HepG2 (cell line): ENCODE measurements around the gene KIF13A. TPM values are rescaled to one million over a fixed set of nuclear protein-coding genes. Genes with fewer than 3 reads are reported as not detected.

Experiments used
- ATAC-seq: fragments of 200-7000 bp; cut with Tn5 transposase; 3 replicates; pipeline ENCODE4 v1.9.1; 2020; ENCODE audit warnings: mild to moderate bottlenecking, moderate library complexity
- BruUV-seq: library from RNA; stranded (reverse); fragments of 400-500 nt; replicated peaks from 2 replicates; lab custom pipeline; 2021; lab: Mats Ljungman, UMichigan
- CTCF ChIA-PET: fragments of 300-600 bp; formaldehyde crosslinking; extraction: SDS; loops from one replicate; lab custom pipeline; 2021; ENCODE audit warnings: low total read pairs, inconsistent platforms, low intra/inter-chr PET ratio; lab: Yijun Ruan, JAX
- POLR2A ChIA-PET: fragments of 350-600 bp; sonication (Branson Sonifier 250); formaldehyde crosslinking; loops from one replicate; lab custom pipeline; 2020; ENCODE audit warnings: antibody characterized with exemption, inconsistent platforms; lab: Yijun Ruan, JAX
- DNase-seq: peaks from one replicate; pipeline ENCODE4 v3.0.0-alpha.2; 2015; ENCODE audit warnings: low spot score
- FAIRE-seq: peaks from 3 replicates; lab custom pipeline; 2011; peaks lifted over from hg19 to GRCh38; lab: Jason Lieb, UNC
- H2AFZ ChIP-seq: one replicate; pipeline ENCODE4 v1.6.1; 2011; ENCODE audit warnings: low read length, inconsistent platforms
- H3K27ac ChIP-seq: fragments of 300-600 bp; 3 replicates; pipeline ENCODE4 v1.8.0; 2011; ENCODE audit warnings: mixed run types, mild to moderate bottlenecking, mixed read lengths, low read length, inconsistent platforms; ENCODE audit not compliant: insufficient read depth; ENCODE audit errors: extremely low read length
- H3K27me3 ChIP-seq, 2 experiments: fragments of 200-600 bp in 1 of 2; 2 replicates in 1 of 2; 3 replicates in 1 of 2; pipeline versions ENCODE4 v1.6.0 to v1.8.0; 2011; ENCODE audit warnings: low read length in 2 of 2, mild to moderate bottlenecking in 2 of 2, moderate library complexity in 2 of 2, inconsistent platforms in 1 of 2; ENCODE audit not compliant: insufficient read depth in 2 of 2, control insufficient read depth in 1 of 2
- H3K36me3 ChIP-seq, 2 experiments: fragments of 200-600 bp in 1 of 2; replicated peaks in 1 of 2; 2 replicates in 1 of 2; 3 replicates in 1 of 2; pipeline versions ENCODE4 v1.5.1 to v1.8.0; 2011; ENCODE audit warnings: low read length in 2 of 2, inconsistent platforms in 1 of 2; ENCODE audit not compliant: insufficient read depth in 2 of 2, control insufficient read depth in 1 of 2
- H3K4me1 ChIP-seq: 2 replicates; pipeline ENCODE4 v1.5.1; 2012; ENCODE audit warnings: low read length, inconsistent platforms; ENCODE audit not compliant: insufficient read depth
- H3K4me2 ChIP-seq: 2 replicates; pipeline ENCODE4 v1.6.0; 2011; ENCODE audit warnings: low read depth, low read length, inconsistent platforms
- H3K4me3 ChIP-seq, 3 experiments: fragments of 200-600 bp in 1 of 3; sonication (generic), shearing (Covaris generic) in 1 of 3; replicated peaks in 1 of 3; 2 replicates each; pipeline ENCODE4 v1.5.1; 2011 to 2016; ENCODE audit warnings: low read length in 3 of 3, inconsistent platforms in 2 of 3, low read depth in 2 of 3, mild to moderate bottlenecking in 2 of 3, control low read depth in 1 of 3, mixed read lengths in 1 of 3; ENCODE audit not compliant: insufficient read depth in 1 of 3
- H3K79me2 ChIP-seq: one replicate; pipeline ENCODE4 v1.6.1; 2011; ENCODE audit warnings: low read length, inconsistent platforms; ENCODE audit not compliant: insufficient read depth
- H3K9ac ChIP-seq: 2 replicates; pipeline ENCODE4 v1.6.0; 2011; ENCODE audit warnings: mild to moderate bottlenecking, low read depth, low read length, inconsistent platforms; ENCODE audit not compliant: insufficient read depth
- H3K9me3 ChIP-seq: 2 replicates; pipeline ENCODE4 v1.5.1; 2012; ENCODE audit warnings: mild to moderate bottlenecking, low read length
- H4K20me1 ChIP-seq: 2 replicates; pipeline ENCODE4 v1.6.0; 2011; ENCODE audit warnings: inconsistent platforms, mild to moderate bottlenecking, low read length, moderate library complexity; ENCODE audit not compliant: insufficient read depth
- ADNP ChIP-seq: sonication (generic); formaldehyde crosslinking; IDR thresholded peaks from 2 replicates; pipeline ENCODE4 v1.4.0; 2020; ENCODE audit warnings: missing genetic modification reagents
- ATF1 ChIP-seq: IDR thresholded peaks from 2 replicates; pipeline ENCODE4 v1.6.1; 2016; ENCODE audit warnings: mild to moderate bottlenecking, control low read depth
- CBX2 ChIP-seq, 2 experiments: fragments of 200-600 bp in 1 of 2; sonication (generic); formaldehyde crosslinking in 1 of 2; IDR thresholded peaks; 2 replicates each; pipeline versions ENCODE4 v1.7.0 to v1.8.1; 2018 to 2022; ENCODE audit warnings: low read depth in 2 of 2, low read length in 1 of 2, mild to moderate bottlenecking in 1 of 2, missing genetic modification reagents in 1 of 2
- CENPT ChIP-seq: sonication (generic); formaldehyde crosslinking; IDR thresholded peaks from 2 replicates; pipeline ENCODE4 v1.8.0; 2022; ENCODE audit warnings: low read depth, mild to moderate bottlenecking, moderate library complexity, missing genetic modification reagents
- FOXK2 ChIP-seq: fragments of 450-650 bp; IDR thresholded peaks from 2 replicates; pipeline ENCODE4 v1.6.1; 2016
- MIER2 ChIP-seq: IDR thresholded peaks from 2 replicates; pipeline ENCODE4 v1.6.1; 2016; ENCODE audit warnings: missing biosample characterization, missing genetic modification reagents
- PCBP1 ChIP-seq: fragments of 200-400 bp; formaldehyde crosslinking; IDR thresholded peaks from 2 replicates; pipeline ENCODE4 v1.6.1; 2017; ENCODE audit warnings: mild to moderate bottlenecking, low read depth, low read length, borderline replicate concordance
- PRPF4 ChIP-seq: fragments of 200-400 bp; formaldehyde crosslinking; IDR thresholded peaks from 2 replicates; pipeline ENCODE4 v1.6.1; 2016; ENCODE audit warnings: low read length, low read depth; ENCODE audit not compliant: poor library complexity, severe bottlenecking
- SIX4 ChIP-seq: sonication (generic); formaldehyde crosslinking; IDR thresholded peaks from 2 replicates; pipeline ENCODE4 v1.4.0; 2020; ENCODE audit warnings: missing genetic modification reagents
- ZNF20 ChIP-seq: sonication (generic); formaldehyde crosslinking; IDR thresholded peaks from 2 replicates; pipeline ENCODE4 v1.4.0; 2020; ENCODE audit warnings: mild to moderate bottlenecking, moderate library complexity, missing genetic modification reagents
- ZNF230 ChIP-seq: sonication (generic); formaldehyde crosslinking; IDR thresholded peaks from 2 replicates; pipeline ENCODE4 v1.4.0; 2020; ENCODE audit warnings: mild to moderate bottlenecking, missing genetic modification reagents
- ZNF292 ChIP-seq: sonication (generic); formaldehyde crosslinking; IDR thresholded peaks from 2 replicates; pipeline ENCODE4 v1.8.1; 2022; ENCODE audit warnings: mild to moderate bottlenecking, low read depth, missing genetic modification reagents, borderline replicate concordance
- ZNF335 ChIP-seq: sonication (generic); formaldehyde crosslinking; IDR thresholded peaks from 2 replicates; pipeline ENCODE4 v1.4.0; 2020; ENCODE audit warnings: missing genetic modification reagents
- ZNF746 ChIP-seq: sonication (generic); formaldehyde crosslinking; IDR thresholded peaks from 2 replicates; pipeline ENCODE4 v1.8.0; 2022; ENCODE audit warnings: mild to moderate bottlenecking, missing genetic modification reagents
- WGBS: methylation state at CpG from one replicate; pipeline ENCODE4 v1.1.6; 2017; ENCODE audit warnings: low lambda C conversion rate; 5-methylcytosine and 5-hydroxymethylcytosine counted together
- in situ Hi-C: cut with HindIII; loops from 2 replicates; pipeline ENCODE4 v1.10.0; 2017; ENCODE audit warnings: low pct_unique_long_range_greater_than_20kb; ENCODE audit not compliant: extremely low pct_ligation_motif_present
- intact Hi-C: fragments of 100-400 bp; cut with micrococcal nuclease; formaldehyde crosslinking; loops from one replicate; pipeline ENCODE4 v1.10.0; 2022; ENCODE audit not compliant: unreplicated experiment
- polyA plus RNA-seq, 8 experiments: library from polyadenylated mRNA; depleted of rRNA in 3 of 8; stranded (reverse) in 7 of 8; unstranded in 1 of 8; fragments of >200 nt; fragmentation: Illumina TruSeq in 4 of 8; extraction: Trizol in 4 of 8; gene quantifications; 2 replicates each; pipeline versions ENCODE4 v1.2.1 to v1.2.3, GENCODE V29; 2011 to 2016; ENCODE audit warnings: low read depth in 4 of 8, missing spikeins in 1 of 8, mixed read lengths in 1 of 8; ENCODE audit not compliant: insufficient read depth in 1 of 8
- total RNA-seq, 5 experiments: library from RNA; depleted of rRNA; stranded (reverse); fragments of >200 nt; fragmentation: Illumina TruSeq; extraction: Trizol; gene quantifications; 2 replicates each; pipeline ENCODE4 v1.2.3, GENCODE V29; 2016; ENCODE audit warnings: low read depth in 1 of 5
- TF ChIP-seq, protein P1 (sequence below): sonication (generic); formaldehyde crosslinking; conservative IDR thresholded peaks from 2 replicates; pipeline ENCODE4 v1.5.0; 2020; ENCODE audit warnings: missing genetic modification reagents
- TF ChIP-seq, protein P2 (sequence below): sonication (generic); formaldehyde crosslinking; conservative IDR thresholded peaks from 2 replicates; pipeline ENCODE4 v1.8.0; 2022; ENCODE audit warnings: mild to moderate bottlenecking, moderate library complexity, missing genetic modification reagents
- TF ChIP-seq, protein P3 (sequence below): IDR thresholded peaks from 2 replicates; pipeline ENCODE4 v1.6.1; 2016; ENCODE audit warnings: control low read depth
- TF ChIP-seq, protein P4 (sequence below): sonication (generic); formaldehyde crosslinking; IDR thresholded peaks from 2 replicates; pipeline ENCODE4 v1.5.0; 2020; ENCODE audit warnings: mild to moderate bottlenecking, missing genetic modification reagents

The KIF13A gene
- total and polyA plus RNA-seq, 2 of the 13 experiments (the other 11 are each of a cell fraction or from before 2014, with no cell fraction given): 21.1 to 37.2 TPM

DNA sequence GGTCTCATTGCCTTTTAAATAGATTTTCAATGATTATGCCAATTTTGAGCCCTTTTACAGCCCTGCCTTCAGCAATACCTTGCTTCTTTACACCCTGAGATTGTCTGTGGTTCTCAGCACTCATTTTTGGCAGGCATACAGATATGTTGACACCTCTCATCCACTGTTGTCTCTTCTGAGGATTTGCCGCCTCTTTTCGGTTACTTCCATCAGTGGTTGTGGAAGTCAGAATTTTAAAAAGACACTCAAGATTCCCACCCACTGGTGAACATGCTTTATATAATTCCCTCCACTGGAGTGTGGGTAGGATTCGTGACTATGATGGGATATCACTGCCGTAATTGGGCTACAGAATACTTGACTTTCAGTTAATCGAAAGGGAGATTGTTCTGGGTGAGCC is 37.4 kb upstream of the KIF13A start:
- Histone ChIP-seq H2AFZ (no peak overlapping the region), H3K27me3 (no peaks in the 10 kb centered on the region; a peak in 2 of 5 replicates), H3K4me2 (no peak overlapping the region), H4K20me1 (no peaks in the 10 kb centered on the region), H3K4me1 (peaks cover 21% of the 10 kb centered on the region), H3K4me3 (no peak overlapping the region), H3K9me3 (no peaks in the 10 kb centered on the region), H3K27ac (no peak overlapping the region), H3K79me2 (no peaks in the 10 kb centered on the region), H3K36me3 (no peaks in the 10 kb centered on the region), H3K9ac (no peak overlapping the region)
- TF ChIP-seq CENPT (CRISPR knock-in tag) (no peak), MIER2 (CRISPR knock-in tag) (no peak), ATF1 (CRISPR knock-in tag) (no peak), FOXK2 (no peak), ADNP (CRISPR knock-in tag) (no peak), ZNF335 (CRISPR knock-in tag) (no peak), SIX4 (no peak), CBX2 (IDR thresholded peaks at IDR 0.05; ENCODE audit: low read depth, low read length) (no peak), CBX2 (CRISPR knock-in tag; IDR thresholded peaks at IDR 0.05; ENCODE audit: low read depth) (no peak), ZNF746 (CRISPR knock-in tag) (no peak), ZNF230 (CRISPR knock-in tag) (no peak), PCBP1 (no peak), ZNF292 (CRISPR knock-in tag) (no peak), ZNF20 (no peak), PRPF4 (no peak)
- TF ChIP-seq, protein P1, sequence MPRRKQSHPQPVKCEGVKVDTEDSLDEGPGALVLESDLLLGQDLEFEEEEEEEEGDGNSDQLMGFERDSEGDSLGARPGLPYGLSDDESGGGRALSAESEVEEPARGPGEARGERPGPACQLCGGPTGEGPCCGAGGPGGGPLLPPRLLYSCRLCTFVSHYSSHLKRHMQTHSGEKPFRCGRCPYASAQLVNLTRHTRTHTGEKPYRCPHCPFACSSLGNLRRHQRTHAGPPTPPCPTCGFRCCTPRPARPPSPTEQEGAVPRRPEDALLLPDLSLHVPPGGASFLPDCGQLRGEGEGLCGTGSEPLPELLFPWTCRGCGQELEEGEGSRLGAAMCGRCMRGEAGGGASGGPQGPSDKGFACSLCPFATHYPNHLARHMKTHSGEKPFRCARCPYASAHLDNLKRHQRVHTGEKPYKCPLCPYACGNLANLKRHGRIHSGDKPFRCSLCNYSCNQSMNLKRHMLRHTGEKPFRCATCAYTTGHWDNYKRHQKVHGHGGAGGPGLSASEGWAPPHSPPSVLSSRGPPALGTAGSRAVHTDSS (CRISPR knock-in tag): no peak
- TF ChIP-seq, protein P2, sequence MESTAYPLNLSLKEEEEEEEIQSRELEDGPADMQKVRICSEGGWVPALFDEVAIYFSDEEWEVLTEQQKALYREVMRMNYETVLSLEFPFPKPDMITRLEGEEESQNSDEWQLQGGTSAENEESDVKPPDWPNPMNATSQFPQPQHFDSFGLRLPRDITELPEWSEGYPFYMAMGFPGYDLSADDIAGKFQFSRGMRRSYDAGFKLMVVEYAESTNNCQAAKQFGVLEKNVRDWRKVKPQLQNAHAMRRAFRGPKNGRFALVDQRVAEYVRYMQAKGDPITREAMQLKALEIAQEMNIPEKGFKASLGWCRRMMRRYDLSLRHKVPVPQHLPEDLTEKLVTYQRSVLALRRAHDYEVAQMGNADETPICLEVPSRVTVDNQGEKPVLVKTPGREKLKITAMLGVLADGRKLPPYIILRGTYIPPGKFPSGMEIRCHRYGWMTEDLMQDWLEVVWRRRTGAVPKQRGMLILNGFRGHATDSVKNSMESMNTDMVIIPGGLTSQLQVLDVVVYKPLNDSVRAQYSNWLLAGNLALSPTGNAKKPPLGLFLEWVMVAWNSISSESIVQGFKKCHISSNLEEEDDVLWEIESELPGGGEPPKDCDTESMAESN (CRISPR knock-in tag): no peak
- TF ChIP-seq, protein P3, sequence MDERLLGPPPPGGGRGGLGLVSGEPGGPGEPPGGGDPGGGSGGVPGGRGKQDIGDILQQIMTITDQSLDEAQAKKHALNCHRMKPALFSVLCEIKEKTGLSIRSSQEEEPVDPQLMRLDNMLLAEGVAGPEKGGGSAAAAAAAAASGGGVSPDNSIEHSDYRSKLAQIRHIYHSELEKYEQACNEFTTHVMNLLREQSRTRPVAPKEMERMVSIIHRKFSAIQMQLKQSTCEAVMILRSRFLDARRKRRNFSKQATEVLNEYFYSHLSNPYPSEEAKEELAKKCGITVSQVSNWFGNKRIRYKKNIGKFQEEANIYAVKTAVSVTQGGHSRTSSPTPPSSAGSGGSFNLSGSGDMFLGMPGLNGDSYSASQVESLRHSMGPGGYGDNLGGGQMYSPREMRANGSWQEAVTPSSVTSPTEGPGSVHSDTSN (CRISPR knock-in tag): no peak
- TF ChIP-seq, protein P4, sequence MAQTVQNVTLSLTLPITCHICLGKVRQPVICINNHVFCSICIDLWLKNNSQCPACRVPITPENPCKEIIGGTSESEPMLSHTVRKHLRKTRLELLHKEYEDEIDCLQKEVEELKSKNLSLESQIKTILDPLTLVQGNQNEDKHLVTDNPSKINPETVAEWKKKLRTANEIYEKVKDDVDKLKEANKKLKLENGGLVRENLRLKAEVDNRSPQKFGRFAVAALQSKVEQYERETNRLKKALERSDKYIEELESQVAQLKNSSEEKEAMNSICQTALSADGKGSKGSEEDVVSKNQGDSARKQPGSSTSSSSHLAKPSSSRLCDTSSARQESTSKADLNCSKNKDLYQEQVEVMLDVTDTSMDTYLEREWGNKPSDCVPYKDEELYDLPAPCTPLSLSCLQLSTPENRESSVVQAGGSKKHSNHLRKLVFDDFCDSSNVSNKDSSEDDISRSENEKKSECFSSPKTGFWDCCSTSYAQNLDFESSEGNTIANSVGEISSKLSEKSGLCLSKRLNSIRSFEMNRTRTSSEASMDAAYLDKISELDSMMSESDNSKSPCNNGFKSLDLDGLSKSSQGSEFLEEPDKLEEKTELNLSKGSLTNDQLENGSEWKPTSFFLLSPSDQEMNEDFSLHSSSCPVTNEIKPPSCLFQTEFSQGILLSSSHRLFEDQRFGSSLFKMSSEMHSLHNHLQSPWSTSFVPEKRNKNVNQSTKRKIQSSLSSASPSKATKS (CRISPR knock-in tag): no peak
- no peak for DNase-seq
- WGBS: 56% methylated on average over 5 of the region's 5 CpGs
- in situ Hi-C loops (no loop called here), intact Hi-C loops (no loop called here)
- no TSS peak for BruUV-seq
- no peak for ATAC-seq
- no peak for FAIRE-seq
- POLR2A ChIA-PET: interaction anchor here (0.7 kb wide), 1 partner anchor 795 kb away, joined by 3 read pairs; no protein-coding TSS in a partner anchor
- CTCF ChIA-PET: no interaction called here
